ENCODE results near the gene DAB1.

GRCh38 chr1:57101209-57101608 lies 322.7 kb downstream of the DAB1 start:
- TF ChIP-seq CTCF (IDR thresholded peaks at IDR 0.05): no peak
- no peak for TF ChIP-seq POLR2AphosphoS5 (IDR thresholded peaks at IDR 0.05)

All from transverse colon (tissue), 4 donors.